ENCODE data around the gene MORC1.
A peak's percentile ranks its signal among the peaks of the same experiment; 100 is the strongest.

Gene MORC1

GRCh38 chr3:109117939-109118338, at the start of gene MORC1:
Gene MORC1 (minus strand): TSS chr3:109118134. CDS start chr3:109118059, 75 bp downstream.
- TF ChIP-seq EZH2phosphoT487 (IDR thresholded peaks at IDR 0.05; ENCODE audit: borderline replicate concordance) (no peak), CTCF (conservative IDR thresholded peaks at IDR 0.05; ENCODE audit: low read length) (no peak)
- H3K9me2 ChIP-seq (replicated peaks; ENCODE audit: low read depth, low read length) = no peaks in the 10 kb centered on the region
- no peaks in the 10 kb centered on the region for H3F3A ChIP-seq (ENCODE audit: low read depth)
- H3K27me3 ChIP-seq (ENCODE audit: insufficient read depth, low read length, poor library complexity, severe bottlenecking) = no peaks in the 10 kb centered on the region
- H3K9me3 ChIP-seq (ENCODE audit: insufficient read depth, low read depth, low read length) = no peaks in the 10 kb centered on the region
- H3K79me2 ChIP-seq (ENCODE audit: insufficient read depth, low read length) = no peaks in the 10 kb centered on the region
- no peaks in the 10 kb centered on the region for H4K20me1 ChIP-seq (ENCODE audit: insufficient read depth, low read length, poor library complexity, severe bottlenecking)
- H2AFZ ChIP-seq (ENCODE audit: low read length) = no peak within 1 kb of the TSS
- H3K4me1 ChIP-seq (ENCODE audit: insufficient read depth, low read length, poor library complexity, severe bottlenecking) = no peaks in the 10 kb centered on the region
- no peak within 1 kb of the TSS for H3K4me2 ChIP-seq (ENCODE audit: low read depth, low read length, poor library complexity, severe bottlenecking)
- H3K4me3 ChIP-seq (ENCODE audit: low read length, poor library complexity, severe bottlenecking) = no peak within 1 kb of the TSS
- no peak within 1 kb of the TSS for H3K9ac ChIP-seq (ENCODE audit: low read depth, low read length, poor library complexity, severe bottlenecking)
- no peaks in the 10 kb centered on the region for H3K36me3 ChIP-seq (ENCODE audit: insufficient read depth, low read length)

- Histone ChIP-seq H3K9me3 (ENCODE audit: insufficient read depth, low read depth, low read length) (no peaks in the 10 kb centered on the region), H3F3A (ENCODE audit: low read depth) (no peaks in the 10 kb centered on the region), H3K79me2 (ENCODE audit: insufficient read depth, low read length) (no peaks in the 10 kb centered on the region), H2AFZ (ENCODE audit: low read length) (no peak overlapping the region), H3K4me2 (ENCODE audit: low read depth, low read length, poor library complexity, severe bottlenecking) (no peak overlapping the region), H4K20me1 (ENCODE audit: insufficient read depth, low read length, poor library complexity, severe bottlenecking) (no peaks in the 10 kb centered on the region), H3K9ac (ENCODE audit: low read depth, low read length, poor library complexity, severe bottlenecking) (no peak overlapping the region), H3K4me3 (ENCODE audit: low read length, poor library complexity, severe bottlenecking) (no peak overlapping the region), H3K4me1 (ENCODE audit: insufficient read depth, low read length, poor library complexity, severe bottlenecking) (no peaks in the 10 kb centered on the region), H3K9me2 (replicated peaks; ENCODE audit: low read depth, low read length) (no peaks in the 10 kb centered on the region), H3K36me3 (ENCODE audit: insufficient read depth, low read length) (no peaks in the 10 kb centered on the region), H3K27me3 (ENCODE audit: insufficient read depth, low read length, poor library complexity, severe bottlenecking) (no peaks in the 10 kb centered on the region)
- TF ChIP-seq EZH2phosphoT487 (IDR thresholded peaks at IDR 0.05; ENCODE audit: borderline replicate concordance) = no peak
- TF ChIP-seq CTCF (conservative IDR thresholded peaks at IDR 0.05; ENCODE audit: low read length) = no peak
These were observed 48.0 kb upstream of the MORC1 start for GRCh38 chr3:109165905-109166304.

- Histone ChIP-seq H3K9me2 (replicated peaks; ENCODE audit: low read depth, low read length) (no peaks in the 10 kb centered on the region), H3F3A (ENCODE audit: low read depth) (no peaks in the 10 kb centered on the region), H3K4me3 (ENCODE audit: low read length, poor library complexity, severe bottlenecking) (no peak overlapping the region), H3K4me1 (ENCODE audit: insufficient read depth, low read length, poor library complexity, severe bottlenecking) (no peaks in the 10 kb centered on the region), H2AFZ (ENCODE audit: low read length) (no peak overlapping the region), H3K36me3 (ENCODE audit: insufficient read depth, low read length) (no peaks in the 10 kb centered on the region), H3K4me2 (ENCODE audit: low read depth, low read length, poor library complexity, severe bottlenecking) (no peak overlapping the region), H3K9me3 (ENCODE audit: insufficient read depth, low read depth, low read length) (no peaks in the 10 kb centered on the region), H3K79me2 (ENCODE audit: insufficient read depth, low read length) (no peaks in the 10 kb centered on the region), H4K20me1 (ENCODE audit: insufficient read depth, low read length, poor library complexity, severe bottlenecking) (no peaks in the 10 kb centered on the region), H3K27me3 (ENCODE audit: insufficient read depth, low read length, poor library complexity, severe bottlenecking) (no peaks in the 10 kb centered on the region), H3K9ac (ENCODE audit: low read depth, low read length, poor library complexity, severe bottlenecking) (no peak overlapping the region)
- no peak for TF ChIP-seq EZH2phosphoT487 (IDR thresholded peaks at IDR 0.05; ENCODE audit: borderline replicate concordance)
These were observed 43.7 kb upstream of the MORC1 start for GRCh38 chr3:109161487-109162123.

GRCh38 chr3:109155828-109156227, 37.9 kb upstream of the MORC1 start:
- Histone ChIP-seq H3K27me3 (ENCODE audit: insufficient read depth, low read length, poor library complexity, severe bottlenecking) (no peaks in the 10 kb centered on the region), H3K9me2 (replicated peaks; ENCODE audit: low read depth, low read length) (no peaks in the 10 kb centered on the region), H3K4me1 (ENCODE audit: insufficient read depth, low read length, poor library complexity, severe bottlenecking) (no peaks in the 10 kb centered on the region), H3K9me3 (ENCODE audit: insufficient read depth, low read depth, low read length) (no peaks in the 10 kb centered on the region), H3K4me2 (ENCODE audit: low read depth, low read length, poor library complexity, severe bottlenecking) (no peak overlapping the region), H3F3A (ENCODE audit: low read depth) (no peaks in the 10 kb centered on the region), H4K20me1 (ENCODE audit: insufficient read depth, low read length, poor library complexity, severe bottlenecking) (no peaks in the 10 kb centered on the region), H3K36me3 (ENCODE audit: insufficient read depth, low read length) (no peaks in the 10 kb centered on the region), H3K9ac (ENCODE audit: low read depth, low read length, poor library complexity, severe bottlenecking) (no peak overlapping the region), H3K79me2 (ENCODE audit: insufficient read depth, low read length) (no peaks in the 10 kb centered on the region), H3K4me3 (ENCODE audit: low read length, poor library complexity, severe bottlenecking) (no peak overlapping the region), H2AFZ (ENCODE audit: low read length) (no peak overlapping the region)
- TF ChIP-seq EZH2phosphoT487 (IDR thresholded peaks at IDR 0.05; ENCODE audit: borderline replicate concordance) (no peak), CTCF (conservative IDR thresholded peaks at IDR 0.05; ENCODE audit: low read length) (peak; percentile 30)
